ENCODE data around the gene IQCH. TPM values are rescaled to one million over a fixed set of nuclear protein-coding genes. Genes with fewer than 3 reads are reported as not detected.

IQCH gene
- total RNA-seq, 2 donors from 2014 or later: 1.6 to 6.7 TPM

- ATAC-seq (no peak), DNase-seq (no peak)
- H3K4me3 ChIP-seq: no peak overlapping the region
- H3K27ac ChIP-seq: no peak overlapping the region
- WGBS, 2 donors: 94 to 97% methylated on average over 4 of the region's 4 CpGs
- intact Hi-C loops (cut with DNase I): no loop called here
- TF ChIP-seq POLR2A (IDR thresholded peaks at IDR 0.05): no peak
- TF ChIP-seq CTCF (IDR thresholded peaks at IDR 0.05): no peak
- no peaks in the 10 kb centered on the region for H3K27me3 ChIP-seq
- H3K36me3 ChIP-seq (replicated peaks in 1 of 2; ENCODE audit: insufficient read depth in 1 of 2, low read depth in 2 of 2): no peaks in the 10 kb centered on the region
- no peaks in the 10 kb centered on the region for H3K4me1 ChIP-seq
- no peaks in the 10 kb centered on the region for H3K9me3 ChIP-seq
Measured at GRCh38 chr15:67212684-67213367, 41.8 kb upstream of the IQCH start.

- no peak for ATAC-seq
- 84 to 96% methylated on average over 6 of the region's 6 CpGs for WGBS, 2 donors
Measured at GRCh38 chr15:67215102-67215501, 39.5 kb upstream of the IQCH start.

GRCh38 chr15:67216859-67217258, 37.7 kb upstream of the IQCH start:
- intact Hi-C loops (cut with DNase I): no loop called here
- Histone ChIP-seq H3K36me3 (replicated peaks in 1 of 2; ENCODE audit: insufficient read depth in 1 of 2, low read depth in 2 of 2) (no peaks in the 10 kb centered on the region), H3K4me3 (no peak overlapping the region), H3K9me3 (no peaks in the 10 kb centered on the region), H3K27ac (no peak overlapping the region), H3K4me1 (no peaks in the 10 kb centered on the region), H3K27me3 (no peaks in the 10 kb centered on the region)
- TF ChIP-seq CTCF (IDR thresholded peaks at IDR 0.05): no peak
- TF ChIP-seq POLR2A (IDR thresholded peaks at IDR 0.05): no peak
- ATAC-seq: no peak
- no peak for DNase-seq

More at GRCh38 chr15:67215102-67215501, 39.5 kb upstream of the IQCH start:
- Histone ChIP-seq H3K36me3 (replicated peaks in 1 of 2; ENCODE audit: insufficient read depth in 1 of 2, low read depth in 2 of 2) (no peaks in the 10 kb centered on the region), H3K4me1 (no peaks in the 10 kb centered on the region), H3K27me3 (no peaks in the 10 kb centered on the region), H3K9me3 (no peaks in the 10 kb centered on the region), H3K4me3 (no peak overlapping the region), H3K27ac (no peak overlapping the region)
- TF ChIP-seq CTCF (IDR thresholded peaks at IDR 0.05) (no peak), POLR2A (IDR thresholded peaks at IDR 0.05) (no peak)
- intact Hi-C loops (cut with DNase I): no loop called here
- DNase-seq: no peak

- Histone ChIP-seq H3K4me1 (no peaks in the 10 kb centered on the region), H3K9me3 (no peaks in the 10 kb centered on the region), H3K27ac (no peak overlapping the region), H3K27me3 (no peaks in the 10 kb centered on the region), H3K4me3 (no peak overlapping the region), H3K36me3 (replicated peaks in 1 of 2; ENCODE audit: insufficient read depth in 1 of 2, low read depth in 2 of 2) (no peaks in the 10 kb centered on the region)
- TF ChIP-seq CTCF (IDR thresholded peaks at IDR 0.05): no peak
- no peak for TF ChIP-seq POLR2A (IDR thresholded peaks at IDR 0.05)
- DNase-seq (no peak), ATAC-seq (no peak)
- intact Hi-C loops (cut with DNase I): no loop called here
Measured at GRCh38 chr15:67218428-67218827, 36.2 kb upstream of the IQCH start.

GRCh38 chr15:67219288-67219687, 35.3 kb upstream of the IQCH start:
- no peaks in the 10 kb centered on the region for H3K4me1 ChIP-seq
- DNase-seq: no peak
- TF ChIP-seq POLR2A (IDR thresholded peaks at IDR 0.05): no peak
- 97% methylated on average over 2 of the region's 2 CpGs for WGBS, 2 donors
- H3K27me3 ChIP-seq: no peaks in the 10 kb centered on the region
- no peak overlapping the region for H3K4me3 ChIP-seq
- no peak overlapping the region for H3K27ac ChIP-seq
- H3K9me3 ChIP-seq: no peaks in the 10 kb centered on the region
- H3K36me3 ChIP-seq (replicated peaks in 1 of 2; ENCODE audit: insufficient read depth in 1 of 2, low read depth in 2 of 2): no peaks in the 10 kb centered on the region
- intact Hi-C loops (cut with DNase I): no loop called here
- no peak for ATAC-seq

Data from body of pancreas (tissue), 4 donors.